RKO (cell line): ENCODE data around the gene GORASP1.

Source experiments
- DNase-seq: peaks from one replicate; pipeline ENCODE4 v3.0.0-alpha.2; 2016; ENCODE audit warnings: low spot score

The GORASP1 gene

GRCh38 chr3:39102504-39103323 lies 4.7 kb downstream of the GORASP1 start:
- no peak for DNase-seq

- peak; percentile 48 for DNase-seq
Measured at GRCh38 chr3:39101022-39101689, 6.3 kb downstream of the GORASP1 start.

- DNase-seq: no peak
Measured at GRCh38 chr3:39100500-39100886, 6.9 kb downstream of the GORASP1 start.

- DNase-seq: no peak
Measured at GRCh38 chr3:39099738-39100499, 7.5 kb downstream of the GORASP1 start.

- no peak for DNase-seq
Measured at GRCh38 chr3:39099242-39099641, 8.2 kb downstream of the GORASP1 start.

GRCh38 chr3:39098473-39099000 lies 8.9 kb downstream of the GORASP1 start:
- DNase-seq: no peak

- no peak for DNase-seq
Measured at GRCh38 chr3:39097716-39098472, 9.5 kb downstream of the GORASP1 start.

- DNase-seq: no peak
Measured at GRCh38 chr3:39096775-39097174, 10.7 kb downstream of the GORASP1 start.

- no peak for DNase-seq
Measured at GRCh38 chr3:39095778-39096177, 11.6 kb downstream of the GORASP1 start.

- no peak for DNase-seq
Measured at GRCh38 chr3:39094851-39095677, 12.4 kb downstream of the GORASP1 start.

GRCh38 chr3:39090922-39091321 lies 16.5 kb downstream of the GORASP1 start:
- no peak for DNase-seq

GRCh38 chr3:39088889-39089288 lies 18.5 kb downstream of the GORASP1 start:
- no peak for DNase-seq

GRCh38 chr3:39088456-39088855 lies 19.0 kb downstream of the GORASP1 start:
- no peak for DNase-seq

- DNase-seq: no peak
Measured at GRCh38 chr3:39086144-39086543, 21.3 kb downstream of the GORASP1 start.

GRCh38 chr3:39082666-39083313 lies 24.6 kb downstream of the GORASP1 start:
- DNase-seq: no peak

- no peak for DNase-seq
Measured at GRCh38 chr3:39080026-39080425, 27.4 kb downstream of the GORASP1 start.

- DNase-seq: no peak
Measured at GRCh38 chr3:39079530-39079929, 27.9 kb downstream of the GORASP1 start.

- DNase-seq: no peak
Measured at GRCh38 chr3:39075910-39076309, 31.5 kb downstream of the GORASP1 start.

GRCh38 chr3:39068556-39068955 lies 38.9 kb downstream of the GORASP1 start:
- DNase-seq: no peak

- DNase-seq: no peak
Measured at GRCh38 chr3:39067286-39067685, 40.1 kb downstream of the GORASP1 start.
